ENCODE data around the gene PBX1.

Gene PBX1

DNA sequence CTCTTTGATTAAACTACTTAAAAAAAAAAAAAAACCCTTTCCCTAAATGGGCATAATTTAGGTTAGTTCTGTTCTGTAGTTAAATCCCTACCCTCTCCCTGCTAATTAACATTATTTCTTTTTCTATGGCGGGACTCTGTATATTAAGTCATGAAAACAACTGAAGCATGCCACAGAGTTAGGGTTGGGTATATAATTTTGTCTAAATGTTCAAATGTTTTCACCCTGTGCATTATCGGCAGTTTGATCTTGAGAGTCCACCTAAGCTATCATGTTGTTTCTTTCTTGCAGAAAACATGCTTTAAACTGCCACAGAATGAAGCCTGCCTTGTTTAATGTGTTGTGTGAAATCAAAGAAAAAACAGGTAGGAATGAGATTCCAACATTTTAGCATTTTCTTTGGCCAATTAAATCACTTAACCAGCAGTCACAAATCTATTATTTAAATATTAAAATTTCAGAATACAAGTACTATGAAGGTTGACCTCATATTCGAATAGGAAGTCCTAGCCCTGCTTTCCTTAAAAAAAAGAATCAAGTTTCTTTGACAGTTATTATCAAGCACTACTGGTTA is 4.0 kb downstream of the PBX1 start:
- no peak overlapping the region for H3K27ac ChIP-seq (ENCODE audit: low read depth, low read length)

DNA sequence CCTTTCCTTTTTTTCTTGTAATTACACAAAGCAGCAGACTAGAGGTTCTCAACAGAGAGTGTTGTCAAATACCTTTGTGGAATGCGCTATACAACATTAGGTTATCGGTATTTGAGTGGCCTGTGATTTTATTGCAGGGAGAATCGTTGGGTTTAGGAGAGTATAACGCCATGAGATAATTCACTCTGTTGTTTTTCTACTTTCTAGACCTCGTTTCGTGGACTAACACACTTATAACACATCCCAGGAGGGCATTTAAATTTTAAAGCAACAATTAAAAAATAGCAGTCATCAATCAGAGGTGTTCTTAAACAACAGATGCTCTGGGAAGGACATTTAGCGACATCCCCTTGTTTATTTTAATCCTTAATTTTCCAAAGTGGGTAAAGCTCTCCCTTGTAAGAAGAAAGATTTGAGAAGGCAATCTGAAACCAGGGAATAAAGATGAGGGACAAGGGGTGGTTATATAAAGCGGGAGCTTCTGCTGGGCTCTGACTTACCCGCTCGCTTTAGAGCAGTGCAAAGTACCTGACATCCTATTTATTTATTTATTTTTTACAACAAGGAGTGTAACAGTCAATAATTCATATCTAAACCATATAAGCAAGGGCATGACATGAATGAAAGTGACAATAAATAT is 4.9 kb downstream of the PBX1 start:
- H3K4me3 ChIP-seq (ENCODE audit: low read length): no peak overlapping the region
- H3K4me1 ChIP-seq (ENCODE audit: control insufficient read depth, low read length): no peaks in the 10 kb centered on the region
- no peak for TF ChIP-seq EZH2phosphoT487 (IDR thresholded peaks at IDR 0.05; ENCODE audit: borderline replicate concordance, low read length)
- TF ChIP-seq, protein P1, sequence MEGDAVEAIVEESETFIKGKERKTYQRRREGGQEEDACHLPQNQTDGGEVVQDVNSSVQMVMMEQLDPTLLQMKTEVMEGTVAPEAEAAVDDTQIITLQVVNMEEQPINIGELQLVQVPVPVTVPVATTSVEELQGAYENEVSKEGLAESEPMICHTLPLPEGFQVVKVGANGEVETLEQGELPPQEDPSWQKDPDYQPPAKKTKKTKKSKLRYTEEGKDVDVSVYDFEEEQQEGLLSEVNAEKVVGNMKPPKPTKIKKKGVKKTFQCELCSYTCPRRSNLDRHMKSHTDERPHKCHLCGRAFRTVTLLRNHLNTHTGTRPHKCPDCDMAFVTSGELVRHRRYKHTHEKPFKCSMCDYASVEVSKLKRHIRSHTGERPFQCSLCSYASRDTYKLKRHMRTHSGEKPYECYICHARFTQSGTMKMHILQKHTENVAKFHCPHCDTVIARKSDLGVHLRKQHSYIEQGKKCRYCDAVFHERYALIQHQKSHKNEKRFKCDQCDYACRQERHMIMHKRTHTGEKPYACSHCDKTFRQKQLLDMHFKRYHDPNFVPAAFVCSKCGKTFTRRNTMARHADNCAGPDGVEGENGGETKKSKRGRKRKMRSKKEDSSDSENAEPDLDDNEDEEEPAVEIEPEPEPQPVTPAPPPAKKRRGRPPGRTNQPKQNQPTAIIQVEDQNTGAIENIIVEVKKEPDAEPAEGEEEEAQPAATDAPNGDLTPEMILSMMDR (IDR thresholded peaks at IDR 0.05; ENCODE audit: low read depth, low read length, poor library complexity, severe bottlenecking): no peak
- no peak overlapping the region for H3K27ac ChIP-seq (ENCODE audit: low read depth, low read length)
- no peaks in the 10 kb centered on the region for H3K36me3 ChIP-seq (ENCODE audit: control insufficient read depth, low read length)
- no peaks in the 10 kb centered on the region for H3K9me2 ChIP-seq (replicated peaks; ENCODE audit: control insufficient read depth, low read length)
- H3K27me3 ChIP-seq (ENCODE audit: control insufficient read depth, low read length): peaks cover 23% of the 10 kb centered on the region
- no peak overlapping the region for H3K4me2 ChIP-seq (ENCODE audit: low read length)
- no peaks in the 10 kb centered on the region for H3F3A ChIP-seq (ENCODE audit: control insufficient read depth, insufficient read depth)
- no peaks in the 10 kb centered on the region for H3K79me2 ChIP-seq (ENCODE audit: control insufficient read depth, low read length)
- no peaks in the 10 kb centered on the region for H3K9me3 ChIP-seq (ENCODE audit: control insufficient read depth, insufficient read depth, low read length)
- H4K20me1 ChIP-seq (ENCODE audit: control insufficient read depth, insufficient read depth, low read depth, low read length): no peaks in the 10 kb centered on the region

More for the DNA sequence above, 4.0 kb downstream of the PBX1 start:
- H3K9me2 ChIP-seq (replicated peaks; ENCODE audit: control insufficient read depth, low read length): no peaks in the 10 kb centered on the region
- H3K4me3 ChIP-seq (ENCODE audit: low read length): no peak overlapping the region
- no peaks in the 10 kb centered on the region for H4K20me1 ChIP-seq (ENCODE audit: control insufficient read depth, insufficient read depth, low read depth, low read length)
- no peak overlapping the region for H3K4me2 ChIP-seq (ENCODE audit: low read length)
- no peaks in the 10 kb centered on the region for H3K36me3 ChIP-seq (ENCODE audit: control insufficient read depth, low read length)
- H3K27me3 ChIP-seq (ENCODE audit: control insufficient read depth, low read length): peaks cover 23% of the 10 kb centered on the region
- no peaks in the 10 kb centered on the region for H3K4me1 ChIP-seq (ENCODE audit: control insufficient read depth, low read length)
- H3K79me2 ChIP-seq (ENCODE audit: control insufficient read depth, low read length): no peaks in the 10 kb centered on the region
- H3K9me3 ChIP-seq (ENCODE audit: control insufficient read depth, insufficient read depth, low read length): no peaks in the 10 kb centered on the region
- no peak for TF ChIP-seq EZH2phosphoT487 (IDR thresholded peaks at IDR 0.05; ENCODE audit: borderline replicate concordance, low read length)
- TF ChIP-seq, protein P1 (IDR thresholded peaks at IDR 0.05; ENCODE audit: low read depth, low read length, poor library complexity, severe bottlenecking): no peak
- no peaks in the 10 kb centered on the region for H3F3A ChIP-seq (ENCODE audit: control insufficient read depth, insufficient read depth)

DNA sequence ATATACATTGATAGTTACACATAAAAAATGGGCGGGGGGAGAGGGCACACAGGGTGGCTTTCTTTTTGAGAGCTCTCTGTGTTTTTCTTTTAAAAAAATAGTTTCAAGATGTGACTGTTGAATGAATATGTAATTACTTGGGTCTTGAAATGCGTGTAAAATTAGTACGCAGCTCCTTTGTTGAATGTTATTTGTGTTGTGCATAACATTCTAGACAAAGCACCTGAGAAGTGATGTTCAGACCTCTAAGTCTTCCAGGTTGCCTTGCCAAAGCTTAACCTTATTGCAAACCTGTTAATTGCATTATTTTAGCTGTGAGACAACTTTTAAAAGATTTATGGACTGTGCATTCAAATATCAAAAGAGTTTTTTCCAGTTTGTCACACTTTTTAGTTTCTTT is 5.4 kb downstream of the PBX1 start:
- Histone ChIP-seq H3K9me2 (replicated peaks; ENCODE audit: control insufficient read depth, low read length) (no peaks in the 10 kb centered on the region), H3K36me3 (ENCODE audit: control insufficient read depth, low read length) (no peaks in the 10 kb centered on the region), H3K79me2 (ENCODE audit: control insufficient read depth, low read length) (no peaks in the 10 kb centered on the region), H3K4me1 (ENCODE audit: control insufficient read depth, low read length) (no peaks in the 10 kb centered on the region), H3K4me3 (ENCODE audit: low read length) (no peak overlapping the region), H3K9me3 (ENCODE audit: control insufficient read depth, insufficient read depth, low read length) (no peaks in the 10 kb centered on the region), H3F3A (ENCODE audit: control insufficient read depth, insufficient read depth) (no peaks in the 10 kb centered on the region), H3K4me2 (ENCODE audit: low read length) (no peak overlapping the region), H3K27me3 (ENCODE audit: control insufficient read depth, low read length) (peaks cover 23% of the 10 kb centered on the region), H3K27ac (ENCODE audit: low read depth, low read length) (no peak overlapping the region), H4K20me1 (ENCODE audit: control insufficient read depth, insufficient read depth, low read depth, low read length) (no peaks in the 10 kb centered on the region)
- TF ChIP-seq, protein P1 (IDR thresholded peaks at IDR 0.05; ENCODE audit: low read depth, low read length, poor library complexity, severe bottlenecking): no peak
- no peak for TF ChIP-seq EZH2phosphoT487 (IDR thresholded peaks at IDR 0.05; ENCODE audit: borderline replicate concordance, low read length)

All from DOHH2 (cell line).